GM23338 (cell line): ENCODE results near the gene USH2A. TPM values are rescaled to one million over a fixed set of nuclear protein-coding genes. Genes with fewer than 3 reads are reported as not detected.
A peak's percentile ranks its signal among the peaks of the same experiment; 100 is the strongest.

ENCODE experiments used
- ATAC-seq: fragments of 200-7000 bp; cut with Tn5 transposase; 3 replicates; pipeline ENCODE4 v1.9.1; 2020
- DNase-seq: peaks from one replicate; pipeline ENCODE4 v3.0.0-alpha.2; 2015; ENCODE audit warnings: low spot score
- H2AFZ ChIP-seq: fragments of 200-600 bp; sonication (generic); 2 replicates; pipeline ENCODE4 v1.8.0; 2016; ENCODE audit warnings: antibody characterized with exemption, mild to moderate bottlenecking, moderate library complexity
- H3F3A ChIP-seq: fragments of 200-600 bp; sonication (generic); replicated peaks from 2 replicates; pipeline ENCODE4 v1.8.0; 2017; ENCODE audit warnings: antibody characterized with exemption, mixed run types, low read depth
- H3K27ac ChIP-seq: fragments of 200-600 bp; sonication (generic); 2 replicates; pipeline ENCODE4 v1.6.1; 2016; ENCODE audit warnings: low read depth
- H3K27me3 ChIP-seq: fragments of 200-600 bp; sonication (generic); 2 replicates; pipeline ENCODE4 v1.8.0; 2016; ENCODE audit warnings: mild to moderate bottlenecking, mixed run types, moderate library complexity; ENCODE audit not compliant: insufficient read depth
- H3K36me3 ChIP-seq: fragments of 200-600 bp; sonication (generic); 2 replicates; pipeline ENCODE4 v1.8.0; 2016; ENCODE audit warnings: mild to moderate bottlenecking; ENCODE audit not compliant: insufficient read depth
- H3K4me1 ChIP-seq: fragments of 200-600 bp; sonication (generic); 2 replicates; pipeline ENCODE4 v1.8.0; 2016; ENCODE audit warnings: mild to moderate bottlenecking, moderate library complexity; ENCODE audit not compliant: insufficient read depth
- H3K4me2 ChIP-seq: fragments of 200-600 bp; sonication (generic); 2 replicates; pipeline ENCODE4 v1.7.1; 2017; ENCODE audit warnings: mixed run types
- H3K4me3 ChIP-seq: fragments of 200-600 bp; sonication (generic); 2 replicates; pipeline ENCODE4 v1.6.1; 2016; ENCODE audit warnings: mixed run types
- H3K79me2 ChIP-seq: fragments of 200-600 bp; sonication (generic); replicated peaks from 2 replicates; pipeline ENCODE4 v1.8.0; 2017; ENCODE audit warnings: mild to moderate bottlenecking; ENCODE audit not compliant: insufficient read depth
- H3K9me2 ChIP-seq: fragments of 200-600 bp; sonication (generic); 2 replicates; pipeline ENCODE4 v1.8.0; 2017; ENCODE audit not compliant: insufficient read depth
- H4K20me1 ChIP-seq: fragments of 200-600 bp; sonication (generic); replicated peaks from 2 replicates; pipeline ENCODE4 v1.8.0; 2017; ENCODE audit warnings: mild to moderate bottlenecking; ENCODE audit not compliant: insufficient read depth
- H3K27ac Mint-ChIP-seq: 2 replicates; pipeline ENCODE4 v1.8.0; 2020; ENCODE audit warnings: inconsistent platforms, mild to moderate bottlenecking, moderate library complexity, mixed read lengths
- H3K27me3 Mint-ChIP-seq: 3 replicates; pipeline ENCODE4 v1.8.0; 2022; ENCODE audit warnings: low read depth, mild to moderate bottlenecking, moderate library complexity, mixed read lengths, inconsistent platforms; ENCODE audit not compliant: insufficient read depth, poor library complexity
- H3K36me3 Mint-ChIP-seq: 3 replicates; pipeline ENCODE4 v1.8.0; 2021; ENCODE audit warnings: low read depth, mild to moderate bottlenecking, inconsistent platforms, moderate library complexity, mixed read lengths
- H3K4me1 Mint-ChIP-seq: 3 replicates; pipeline ENCODE4 v1.8.0; 2020; ENCODE audit warnings: mild to moderate bottlenecking, inconsistent platforms, mixed read lengths
- H3K4me3 Mint-ChIP-seq: 3 replicates; pipeline ENCODE4 v1.8.0; 2021; ENCODE audit warnings: moderate library complexity, mild to moderate bottlenecking, inconsistent platforms, mixed read lengths
- H3K9me3 Mint-ChIP-seq: 3 replicates; pipeline ENCODE4 v1.8.0; 2020; ENCODE audit warnings: moderate library complexity, mild to moderate bottlenecking, inconsistent platforms, mixed read lengths
- EZH2 ChIP-seq: fragments of 200-600 bp; sonication (generic); IDR thresholded peaks from one replicate; pipeline ENCODE4 v1.8.0; 2017; ENCODE audit warnings: antibody characterized with exemption, mild to moderate bottlenecking, low read depth; ENCODE audit not compliant: unreplicated experiment
- EZH2phosphoT487 ChIP-seq: fragments of 200-600 bp; sonication (generic); IDR thresholded peaks from one replicate; pipeline ENCODE4 v1.8.1; 2018; ENCODE audit warnings: antibody characterized with exemption; ENCODE audit not compliant: unreplicated experiment
- JUNB ChIP-seq: IDR thresholded peaks from one replicate; pipeline ENCODE4 v1.6.1; 2016; ENCODE audit warnings: antibody characterized with exemption; ENCODE audit not compliant: unreplicated experiment
- NANOG ChIP-seq: IDR thresholded peaks from 2 replicates; pipeline ENCODE4 v1.6.1; 2016; ENCODE audit warnings: antibody characterized with exemption, borderline replicate concordance
- ZNF114 ChIP-seq: fragments of 250-450 bp; sonication (Bioruptor Pico); IDR thresholded peaks from 2 replicates; pipeline ENCODE4 v1.5.0; 2020; ENCODE audit warnings: mild to moderate bottlenecking, moderate library complexity
- ZNF331 ChIP-seq: fragments of 250-450 bp; sonication (Bioruptor Pico); IDR thresholded peaks from 2 replicates; pipeline ENCODE4 v1.5.0; 2020; ENCODE audit warnings: low read depth, mild to moderate bottlenecking, moderate library complexity
- polyA plus RNA-seq: library from polyadenylated mRNA; unstranded; fragments of >200 nt; fragmentation: Nextera tagmentation; extraction: Ambion mirVana; gene quantifications from 2 replicates; pipeline ENCODE4 v1.2.1, GENCODE V29; 2016
- total RNA-seq: library from RNA; depleted of rRNA; stranded (reverse); fragments of >200 nt; shearing (Covaris generic); gene quantifications from 2 replicates; pipeline ENCODE4 v1.2.3, GENCODE V29; 2014
- TF ChIP-seq, protein P1 (sequence below): fragments of 250-450 bp; sonication (Bioruptor Pico); IDR thresholded peaks from 2 replicates; pipeline ENCODE4 v1.5.0; 2020; ENCODE audit warnings: mild to moderate bottlenecking, moderate library complexity
- TF ChIP-seq, protein P2 (sequence below), 2 experiments: fragments of 200-600 bp in 1 of 2; sonication (generic) in 1 of 2; conservative IDR thresholded peaks; 2 replicates each; pipeline versions ENCODE4 v1.5.1 to v1.6.1; 2016 to 2017; ENCODE audit warnings: antibody characterized with exemption in 2 of 2, low read depth in 2 of 2, mild to moderate bottlenecking in 2 of 2, moderate library complexity in 1 of 2

USH2A gene
- total and polyA plus RNA-seq, 2 experiments from 2014 or later: 0.03 TPM

DNA sequence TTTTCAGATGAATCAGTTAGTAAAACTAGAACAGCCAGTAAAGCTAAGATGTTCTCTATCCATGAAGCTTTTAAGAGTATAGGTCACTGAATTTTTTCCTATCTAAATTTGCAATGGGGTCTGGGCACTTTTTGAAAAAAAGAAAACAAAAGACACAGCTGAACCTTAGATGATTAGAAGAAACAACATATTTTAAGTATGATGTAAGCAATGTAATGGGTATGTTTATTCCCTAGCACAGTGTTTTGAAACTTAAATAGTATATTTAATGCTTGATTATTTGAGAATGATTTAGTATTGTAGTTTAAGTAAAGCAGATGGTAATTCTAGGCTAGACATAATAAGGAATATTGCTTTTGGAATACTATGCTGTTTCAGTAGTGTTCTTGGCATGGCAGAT, 819.9 kb downstream of the USH2A start:
- H3K27me3 Mint-ChIP-seq: no peaks in the 10 kb centered on the region
- Histone ChIP-seq H3K27ac (no peak overlapping the region), H3K36me3 (peaks cover 4% of the 10 kb centered on the region; the same call in 1 of the 2 replicates), H3K27me3 (no peaks in the 10 kb centered on the region), H4K20me1 (no peaks in the 10 kb centered on the region; the same call in 1 of the 2 replicates), H3K4me3 (no peak overlapping the region), H2AFZ (no peak overlapping the region), H3K79me2 (no peaks in the 10 kb centered on the region), H3F3A (no peaks in the 10 kb centered on the region), H3K4me1 (peaks cover 12% of the 10 kb centered on the region), H3K9me2 (no peaks in the 10 kb centered on the region), H3K4me2 (no peak overlapping the region)
- TF ChIP-seq ZNF114 (CRISPR knock-in tag) (no peak), JUNB (no peak)
- no peaks in the 10 kb centered on the region for H3K9me3 Mint-ChIP-seq
- DNase-seq (no peak), ATAC-seq (no peak)
- H3K27ac Mint-ChIP-seq: no peak overlapping the region
- peaks cover 30% of the 10 kb centered on the region for H3K4me1 Mint-ChIP-seq
- H3K36me3 Mint-ChIP-seq: peaks cover 4% of the 10 kb centered on the region; the same call in 1 of the 3 replicates
- no peak overlapping the region for H3K4me3 Mint-ChIP-seq

DNA sequence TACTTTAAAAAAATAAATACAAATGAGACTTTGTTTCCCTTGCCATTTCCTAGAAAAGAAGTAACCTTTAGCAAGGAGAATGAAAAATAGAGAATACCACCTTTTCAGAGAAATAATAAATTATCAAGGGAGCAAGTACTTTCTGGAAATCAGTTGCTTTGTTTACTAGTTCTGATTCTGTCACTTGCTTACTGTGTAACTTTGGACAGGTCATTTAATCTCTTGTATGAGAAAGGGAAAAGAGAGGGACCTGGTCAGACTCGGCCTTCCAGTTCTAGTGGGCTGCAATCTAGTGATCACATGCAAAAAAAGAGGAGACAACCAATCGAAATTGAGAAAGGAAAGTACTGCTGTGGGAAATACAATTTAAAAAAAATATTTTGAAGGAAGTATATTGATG, 822.0 kb downstream of the USH2A start:
- Histone ChIP-seq H2AFZ (no peak overlapping the region), H3K79me2 (no peaks in the 10 kb centered on the region), H3K27ac (no peak overlapping the region), H3K4me1 (peaks cover 12% of the 10 kb centered on the region), H3K36me3 (no peaks in the 10 kb centered on the region), H3K9me2 (no peaks in the 10 kb centered on the region), H3F3A (no peaks in the 10 kb centered on the region), H4K20me1 (no peaks in the 10 kb centered on the region; the same call in 1 of the 2 replicates), H3K27me3 (no peaks in the 10 kb centered on the region), H3K4me3 (no peak overlapping the region), H3K4me2 (no peak overlapping the region)
- H3K27ac Mint-ChIP-seq: peak overlapping the region; percentile 57; the same call in 1 of the 2 replicates
- H3K36me3 Mint-ChIP-seq: peaks cover 14% of the 10 kb centered on the region; the same call in 2 of the 3 replicates
- DNase-seq (no peak), ATAC-seq (no peak)
- peaks cover 33% of the 10 kb centered on the region for H3K4me1 Mint-ChIP-seq
- H3K9me3 Mint-ChIP-seq: no peaks in the 10 kb centered on the region
- no peaks in the 10 kb centered on the region for H3K27me3 Mint-ChIP-seq
- no peak for TF ChIP-seq NANOG
- H3K4me3 Mint-ChIP-seq: no peak overlapping the region

DNA sequence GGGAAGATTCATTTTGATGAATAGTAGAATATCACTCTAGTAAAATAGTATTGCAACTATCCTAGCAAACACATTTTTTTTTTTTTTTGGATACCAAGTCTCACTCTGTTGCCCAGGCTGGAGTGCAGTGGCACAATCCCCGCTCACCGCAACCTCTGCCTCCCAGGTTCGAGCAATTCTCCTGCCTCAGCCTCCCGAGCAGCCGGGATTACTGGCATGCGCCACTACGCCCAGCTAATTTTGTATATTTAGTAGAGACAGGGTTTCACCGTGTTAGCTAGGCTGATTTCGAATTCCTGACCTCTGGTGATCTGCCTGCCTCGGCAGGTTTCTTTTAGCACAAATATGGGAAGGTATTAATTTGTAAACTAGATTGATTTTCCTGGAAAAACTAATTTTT, 822.4 kb downstream of the USH2A start:
- Histone ChIP-seq H3K9me2 (no peaks in the 10 kb centered on the region), H3K36me3 (no peaks in the 10 kb centered on the region), H3K27ac (no peak overlapping the region), H3K4me3 (no peak overlapping the region), H3K4me2 (no peak overlapping the region), H4K20me1 (no peaks in the 10 kb centered on the region; the same call in 1 of the 2 replicates), H3K4me1 (peaks cover 12% of the 10 kb centered on the region), H3K79me2 (no peaks in the 10 kb centered on the region), H3F3A (no peaks in the 10 kb centered on the region), H2AFZ (no peak overlapping the region), H3K27me3 (no peaks in the 10 kb centered on the region)
- DNase-seq: no peak
- peak overlapping the region; percentile 46; the same call in 1 of the 2 replicates for H3K27ac Mint-ChIP-seq
- H3K27me3 Mint-ChIP-seq: no peaks in the 10 kb centered on the region
- H3K9me3 Mint-ChIP-seq: no peaks in the 10 kb centered on the region
- H3K4me3 Mint-ChIP-seq: no peak overlapping the region
- ATAC-seq: no peak
- peaks cover 28% of the 10 kb centered on the region for H3K4me1 Mint-ChIP-seq
- peaks cover 17% of the 10 kb centered on the region; the same call in 2 of the 3 replicates for H3K36me3 Mint-ChIP-seq
- TF ChIP-seq EZH2phosphoT487 (no peak), JUNB (no peak), EZH2 (no peak), ZNF331 (CRISPR knock-in tag) (no peak)
- TF ChIP-seq, protein P1, sequence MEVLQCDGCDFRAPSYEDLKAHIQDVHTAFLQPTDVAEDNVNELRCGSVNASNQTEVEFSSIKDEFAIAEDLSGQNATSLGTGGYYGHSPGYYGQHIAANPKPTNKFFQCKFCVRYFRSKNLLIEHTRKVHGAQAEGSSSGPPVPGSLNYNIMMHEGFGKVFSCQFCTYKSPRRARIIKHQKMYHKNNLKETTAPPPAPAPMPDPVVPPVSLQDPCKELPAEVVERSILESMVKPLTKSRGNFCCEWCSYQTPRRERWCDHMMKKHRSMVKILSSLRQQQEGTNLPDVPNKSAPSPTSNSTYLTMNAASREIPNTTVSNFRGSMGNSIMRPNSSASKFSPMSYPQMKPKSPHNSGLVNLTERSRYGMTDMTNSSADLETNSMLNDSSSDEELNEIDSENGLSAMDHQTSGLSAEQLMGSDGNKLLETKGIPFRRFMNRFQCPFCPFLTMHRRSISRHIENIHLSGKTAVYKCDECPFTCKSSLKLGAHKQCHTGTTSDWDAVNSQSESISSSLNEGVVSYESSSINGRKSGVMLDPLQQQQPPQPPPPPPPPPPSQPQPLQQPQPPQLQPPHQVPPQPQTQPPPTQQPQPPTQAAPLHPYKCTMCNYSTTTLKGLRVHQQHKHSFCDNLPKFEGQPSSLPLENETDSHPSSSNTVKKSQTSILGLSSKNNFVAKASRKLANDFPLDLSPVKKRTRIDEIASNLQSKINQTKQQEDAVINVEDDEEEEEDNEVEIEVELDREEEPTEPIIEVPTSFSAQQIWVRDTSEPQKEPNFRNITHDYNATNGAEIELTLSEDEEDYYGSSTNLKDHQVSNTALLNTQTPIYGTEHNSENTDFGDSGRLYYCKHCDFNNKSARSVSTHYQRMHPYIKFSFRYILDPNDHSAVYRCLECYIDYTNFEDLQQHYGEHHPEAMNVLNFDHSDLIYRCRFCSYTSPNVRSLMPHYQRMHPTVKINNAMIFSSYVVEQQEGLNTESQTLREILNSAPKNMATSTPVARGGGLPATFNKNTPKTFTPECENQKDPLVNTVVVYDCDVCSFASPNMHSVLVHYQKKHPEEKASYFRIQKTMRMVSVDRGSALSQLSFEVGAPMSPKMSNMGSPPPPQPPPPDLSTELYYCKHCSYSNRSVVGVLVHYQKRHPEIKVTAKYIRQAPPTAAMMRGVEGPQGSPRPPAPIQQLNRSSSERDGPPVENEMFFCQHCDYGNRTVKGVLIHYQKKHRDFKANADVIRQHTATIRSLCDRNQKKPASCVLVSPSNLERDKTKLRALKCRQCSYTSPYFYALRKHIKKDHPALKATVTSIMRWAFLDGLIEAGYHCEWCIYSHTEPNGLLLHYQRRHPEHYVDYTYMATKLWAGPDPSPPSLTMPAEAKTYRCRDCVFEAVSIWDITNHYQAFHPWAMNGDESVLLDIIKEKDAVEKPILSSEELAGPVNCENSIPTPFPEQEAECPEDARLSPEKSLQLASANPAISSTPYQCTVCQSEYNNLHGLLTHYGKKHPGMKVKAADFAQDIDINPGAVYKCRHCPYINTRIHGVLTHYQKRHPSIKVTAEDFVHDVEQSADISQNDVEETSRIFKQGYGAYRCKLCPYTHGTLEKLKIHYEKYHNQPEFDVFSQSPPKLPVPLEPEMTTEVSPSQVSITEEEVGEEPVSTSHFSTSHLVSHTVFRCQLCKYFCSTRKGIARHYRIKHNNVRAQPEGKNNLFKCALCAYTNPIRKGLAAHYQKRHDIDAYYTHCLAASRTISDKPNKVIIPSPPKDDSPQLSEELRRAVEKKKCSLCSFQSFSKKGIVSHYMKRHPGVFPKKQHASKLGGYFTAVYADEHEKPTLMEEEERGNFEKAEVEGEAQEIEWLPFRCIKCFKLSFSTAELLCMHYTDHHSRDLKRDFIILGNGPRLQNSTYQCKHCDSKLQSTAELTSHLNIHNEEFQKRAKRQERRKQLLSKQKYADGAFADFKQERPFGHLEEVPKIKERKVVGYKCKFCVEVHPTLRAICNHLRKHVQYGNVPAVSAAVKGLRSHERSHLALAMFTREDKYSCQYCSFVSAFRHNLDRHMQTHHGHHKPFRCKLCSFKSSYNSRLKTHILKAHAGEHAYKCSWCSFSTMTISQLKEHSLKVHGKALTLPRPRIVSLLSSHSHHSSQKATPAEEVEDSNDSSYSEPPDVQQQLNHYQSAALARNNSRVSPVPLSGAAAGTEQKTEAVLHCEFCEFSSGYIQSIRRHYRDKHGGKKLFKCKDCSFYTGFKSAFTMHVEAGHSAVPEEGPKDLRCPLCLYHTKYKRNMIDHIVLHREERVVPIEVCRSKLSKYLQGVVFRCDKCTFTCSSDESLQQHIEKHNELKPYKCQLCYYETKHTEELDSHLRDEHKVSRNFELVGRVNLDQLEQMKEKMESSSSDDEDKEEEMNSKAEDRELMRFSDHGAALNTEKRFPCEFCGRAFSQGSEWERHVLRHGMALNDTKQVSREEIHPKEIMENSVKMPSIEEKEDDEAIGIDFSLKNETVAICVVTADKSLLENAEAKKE: no peak
- TF ChIP-seq, protein P2, sequence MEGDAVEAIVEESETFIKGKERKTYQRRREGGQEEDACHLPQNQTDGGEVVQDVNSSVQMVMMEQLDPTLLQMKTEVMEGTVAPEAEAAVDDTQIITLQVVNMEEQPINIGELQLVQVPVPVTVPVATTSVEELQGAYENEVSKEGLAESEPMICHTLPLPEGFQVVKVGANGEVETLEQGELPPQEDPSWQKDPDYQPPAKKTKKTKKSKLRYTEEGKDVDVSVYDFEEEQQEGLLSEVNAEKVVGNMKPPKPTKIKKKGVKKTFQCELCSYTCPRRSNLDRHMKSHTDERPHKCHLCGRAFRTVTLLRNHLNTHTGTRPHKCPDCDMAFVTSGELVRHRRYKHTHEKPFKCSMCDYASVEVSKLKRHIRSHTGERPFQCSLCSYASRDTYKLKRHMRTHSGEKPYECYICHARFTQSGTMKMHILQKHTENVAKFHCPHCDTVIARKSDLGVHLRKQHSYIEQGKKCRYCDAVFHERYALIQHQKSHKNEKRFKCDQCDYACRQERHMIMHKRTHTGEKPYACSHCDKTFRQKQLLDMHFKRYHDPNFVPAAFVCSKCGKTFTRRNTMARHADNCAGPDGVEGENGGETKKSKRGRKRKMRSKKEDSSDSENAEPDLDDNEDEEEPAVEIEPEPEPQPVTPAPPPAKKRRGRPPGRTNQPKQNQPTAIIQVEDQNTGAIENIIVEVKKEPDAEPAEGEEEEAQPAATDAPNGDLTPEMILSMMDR (conservative IDR thresholded peaks at IDR 0.05; ENCODE audit: low read depth in 2 of 2): no peak
